Measurements from ENCODE around the gene NELFA. TPM values are rescaled to one million over a fixed set of nuclear protein-coding genes. Genes with fewer than 3 reads are reported as not detected.

The NELFA gene
- total and polyA plus RNA-seq, 3 experiments from 2014 or later, result 31.2 to 44.6 (median 42.5) TPM

DNA sequence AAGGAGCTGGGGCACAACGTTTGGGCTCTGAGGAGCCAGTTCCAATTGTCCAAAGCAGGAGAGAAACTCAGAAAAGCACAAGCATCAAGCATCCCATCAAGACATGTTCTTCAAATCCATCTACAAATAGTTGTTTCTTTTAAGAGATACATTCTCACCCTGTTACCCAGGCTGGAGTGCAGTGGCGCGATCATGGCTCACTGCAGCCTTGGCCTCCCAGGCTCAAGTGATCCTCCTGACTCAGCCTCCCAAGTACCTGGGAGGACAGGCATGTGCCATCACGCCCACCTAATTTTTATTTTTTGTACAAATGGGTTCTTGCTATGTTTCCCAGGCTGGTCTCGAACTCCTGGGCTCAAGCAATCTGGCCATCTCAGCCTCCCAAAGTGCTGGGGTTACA is 18.1 kb downstream of the NELFA start:
- Histone ChIP-seq H3K27me3 (ENCODE audit: insufficient read depth, low read length, poor library complexity, severe bottlenecking) (no peaks in the 10 kb centered on the region), H3K36me3 (ENCODE audit: insufficient read depth, low read length) (peaks cover 23% of the 10 kb centered on the region), H3K4me1 (ENCODE audit: insufficient read depth, low read length) (no peaks in the 10 kb centered on the region), H3K27ac (ENCODE audit: low read depth, low read length) (no peak overlapping the region), H3K4me3 (ENCODE audit: low read length) (no peak overlapping the region), H3K9me3 (ENCODE audit: low read length) (no peaks in the 10 kb centered on the region)
- H3K9me3 Mint-ChIP-seq, result no peaks in the 10 kb centered on the region
- no peak for DNase-seq
- H3K27ac Mint-ChIP-seq, result peak overlapping the region in 1 of 8 donors; percentile 70
- no peak overlapping the region for H3K4me3 Mint-ChIP-seq
- POLR2A ChIA-PET, result no interaction called here
- H3K27me3 Mint-ChIP-seq, result no peaks in the 10 kb centered on the region
- H3K4me1 Mint-ChIP-seq, result peaks cover 6 to 10% (median 9%) of the 10 kb centered on the region in 3 donors
- CTCF ChIA-PET, result no interaction called here
- H3K36me3 Mint-ChIP-seq, result peaks cover 6 to 60% (median 7%) of the 10 kb centered on the region in 3 donors

DNA sequence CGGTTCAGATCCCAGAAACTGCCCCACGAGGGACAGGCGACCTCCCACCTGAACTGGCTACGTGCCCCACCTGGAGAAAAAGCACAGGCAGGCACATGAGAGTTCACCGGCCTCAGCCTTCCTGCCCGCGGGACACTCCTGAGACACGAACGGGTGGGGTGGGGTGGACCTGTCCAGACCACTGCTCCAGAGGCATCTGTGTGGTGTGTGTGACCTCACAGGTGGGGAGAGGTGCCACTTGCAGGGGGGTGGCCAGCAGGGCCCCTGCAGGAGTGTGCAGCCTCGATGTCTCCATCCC is 18.5 kb downstream of the NELFA start:
- H3K36me3 ChIP-seq (ENCODE audit: insufficient read depth, low read length), result peaks cover 23% of the 10 kb centered on the region
- peaks cover 4 to 7% (median 5%) of the 10 kb centered on the region in 3 donors for H3K4me1 Mint-ChIP-seq
- H3K9me3 ChIP-seq (ENCODE audit: low read length), result no peaks in the 10 kb centered on the region
- POLR2A ChIA-PET, result no interaction called here
- no peaks in the 10 kb centered on the region for H3K9me3 Mint-ChIP-seq
- no peak overlapping the region for H3K4me3 ChIP-seq (ENCODE audit: low read length)
- DNase-seq, result no peak
- H3K4me3 Mint-ChIP-seq, result no peak overlapping the region
- H3K4me1 ChIP-seq (ENCODE audit: insufficient read depth, low read length), result no peaks in the 10 kb centered on the region
- H3K27me3 Mint-ChIP-seq, result no peaks in the 10 kb centered on the region
- H3K27ac ChIP-seq (ENCODE audit: low read depth, low read length), result no peak overlapping the region
- H3K27ac Mint-ChIP-seq, result peak overlapping the region in 3 of 8 donors; percentile 70 to 92 (median 73)
- H3K27me3 ChIP-seq (ENCODE audit: insufficient read depth, low read length, poor library complexity, severe bottlenecking), result no peaks in the 10 kb centered on the region
- CTCF ChIA-PET, result no interaction called here
- H3K36me3 Mint-ChIP-seq, result peaks cover 3 to 61% (median 5%) of the 10 kb centered on the region in 3 donors

DNA sequence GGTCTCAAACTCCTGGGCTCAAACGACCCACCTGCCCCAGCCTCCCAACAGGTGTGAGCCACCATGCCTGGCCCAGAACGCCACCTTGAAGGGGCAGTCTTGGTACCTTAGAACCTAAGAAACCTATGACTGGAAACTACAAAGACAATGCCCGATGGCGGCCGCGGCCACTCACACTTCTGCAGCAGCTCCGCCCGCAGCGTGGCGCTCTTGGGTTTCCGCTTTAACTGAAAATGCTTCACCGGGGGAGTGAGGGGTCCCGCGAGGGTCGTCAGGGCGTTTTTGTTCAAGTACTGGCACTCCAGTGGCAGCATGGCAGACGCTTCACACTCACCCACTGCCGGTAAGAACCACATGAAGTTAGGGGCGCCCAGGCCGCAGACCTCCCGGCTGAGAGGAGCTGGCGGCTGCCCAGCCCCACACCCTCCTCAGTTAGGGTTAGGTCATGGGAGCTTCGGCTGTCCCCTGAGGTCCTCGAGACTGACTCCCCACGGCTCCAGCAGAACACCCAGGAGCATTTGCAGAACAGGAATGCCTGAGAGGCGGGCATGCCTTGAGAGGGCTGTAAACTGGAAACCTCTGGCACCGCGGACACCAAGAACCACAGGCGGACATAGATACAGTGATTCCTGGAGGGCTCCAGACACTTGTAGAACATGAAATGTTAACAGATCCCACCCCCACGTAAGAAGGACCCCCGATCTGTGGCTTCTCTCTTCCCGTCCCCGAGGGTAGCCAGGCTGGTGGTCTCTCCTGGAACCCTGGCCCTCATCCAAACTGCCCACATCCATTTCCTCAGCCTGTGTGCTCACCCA is 19.0 kb downstream of the NELFA start:
- no peak overlapping the region for H3K4me3 ChIP-seq (ENCODE audit: low read length)
- H3K27ac ChIP-seq (ENCODE audit: low read depth, low read length), result no peak overlapping the region
- H3K27me3 ChIP-seq (ENCODE audit: insufficient read depth, low read length, poor library complexity, severe bottlenecking), result no peaks in the 10 kb centered on the region
- H3K36me3 ChIP-seq (ENCODE audit: insufficient read depth, low read length), result peaks cover 23% of the 10 kb centered on the region
- Mint-ChIP-seq H3K4me3 (no peak overlapping the region), H3K9me3 (no peaks in the 10 kb centered on the region), H3K4me1 (peaks cover 0 to 3% (median 2%) of the 10 kb centered on the region in 3 donors), H3K27me3 (no peaks in the 10 kb centered on the region), H3K27ac (peak overlapping the region in 3 of 8 donors; percentile 70 to 92 (median 73)), H3K36me3 (peaks cover 0 to 64% (median 3%) of the 10 kb centered on the region in 3 donors)
- DNase-seq, result no peak
- H3K9me3 ChIP-seq (ENCODE audit: low read length), result no peaks in the 10 kb centered on the region
- ChIA-PET CTCF (no interaction called here), POLR2A (no interaction called here)
- H3K4me1 ChIP-seq (ENCODE audit: insufficient read depth, low read length), result no peaks in the 10 kb centered on the region

DNA sequence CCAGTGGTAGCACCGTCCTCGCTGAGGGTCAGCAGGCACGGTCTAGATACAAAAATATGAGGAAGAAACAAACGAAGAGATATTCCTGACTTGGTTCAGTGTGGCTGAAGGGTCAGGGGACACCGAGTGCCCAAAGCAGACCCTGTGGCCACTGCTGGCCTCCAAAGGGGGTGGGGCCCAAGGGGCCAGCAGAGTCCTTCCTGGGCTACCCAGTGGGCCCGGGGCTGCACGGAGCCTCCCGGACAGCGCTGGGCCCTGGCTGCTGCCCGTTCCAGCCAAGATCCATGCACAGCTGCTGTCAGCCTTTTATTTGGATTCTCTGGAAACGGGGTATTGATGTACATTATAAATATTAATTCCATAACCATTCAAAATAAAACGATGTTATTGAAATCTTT is 20.4 kb downstream of the NELFA start:
- Mint-ChIP-seq H3K9me3 (no peaks in the 10 kb centered on the region), H3K27ac (no peak overlapping the region), H3K4me1 (peaks cover 0 to 3% (median 0%) of the 10 kb centered on the region in 3 donors), H3K27me3 (no peaks in the 10 kb centered on the region), H3K36me3 (peaks cover 0 to 74% (median 3%) of the 10 kb centered on the region in 3 donors), H3K4me3 (no peak overlapping the region)
- H3K36me3 ChIP-seq (ENCODE audit: insufficient read depth, low read length), result peaks cover 28% of the 10 kb centered on the region
- POLR2A ChIA-PET, result no interaction called here
- H3K9me3 ChIP-seq (ENCODE audit: low read length), result no peaks in the 10 kb centered on the region
- no peak overlapping the region for H3K4me3 ChIP-seq (ENCODE audit: low read length)
- H3K27ac ChIP-seq (ENCODE audit: low read depth, low read length), result no peak overlapping the region
- DNase-seq, result no peak
- CTCF ChIA-PET, result no interaction called here
- H3K4me1 ChIP-seq (ENCODE audit: insufficient read depth, low read length), result no peaks in the 10 kb centered on the region
- no peaks in the 10 kb centered on the region for H3K27me3 ChIP-seq (ENCODE audit: insufficient read depth, low read length, poor library complexity, severe bottlenecking)

DNA sequence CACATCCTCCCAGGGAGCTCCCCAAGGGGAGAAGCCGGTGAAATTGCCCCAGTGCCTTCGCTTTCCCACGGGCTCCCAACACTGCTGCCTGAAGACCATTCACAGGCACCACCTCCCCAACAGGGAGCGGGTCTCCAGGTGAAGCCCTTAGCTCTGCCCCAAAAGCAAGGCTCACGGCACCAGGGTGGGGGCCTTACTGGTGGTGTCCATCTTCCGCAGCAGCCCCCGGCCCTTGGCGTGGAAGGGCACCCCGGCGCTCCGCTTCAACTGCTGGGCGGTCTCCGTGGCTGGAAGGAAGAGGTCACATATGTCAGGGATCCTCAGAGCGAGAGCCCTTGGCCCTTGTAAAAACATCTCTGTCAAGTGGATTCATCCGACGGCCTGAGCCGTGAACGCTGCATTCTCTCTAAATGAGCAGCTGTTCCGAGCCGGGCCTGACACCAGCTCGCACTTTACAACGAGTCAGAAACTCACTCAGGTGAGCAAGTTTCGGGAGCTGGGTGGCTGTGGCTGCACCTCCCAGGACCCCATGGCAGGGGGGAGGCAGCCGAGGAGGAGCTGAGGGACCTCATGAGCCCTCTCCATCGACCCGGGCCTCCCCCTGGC is 20.9 kb downstream of the NELFA start:
- Mint-ChIP-seq H3K27ac (no peak overlapping the region), H3K4me1 (peaks cover 0 to 3% (median 0%) of the 10 kb centered on the region in 3 donors), H3K4me3 (no peak overlapping the region), H3K27me3 (no peaks in the 10 kb centered on the region), H3K36me3 (peaks cover 0 to 79% (median 3%) of the 10 kb centered on the region in 3 donors), H3K9me3 (no peaks in the 10 kb centered on the region)
- Histone ChIP-seq H3K4me1 (ENCODE audit: insufficient read depth, low read length) (no peaks in the 10 kb centered on the region), H3K27me3 (ENCODE audit: insufficient read depth, low read length, poor library complexity, severe bottlenecking) (no peaks in the 10 kb centered on the region), H3K4me3 (ENCODE audit: low read length) (no peak overlapping the region), H3K36me3 (ENCODE audit: insufficient read depth, low read length) (peaks cover 29% of the 10 kb centered on the region), H3K27ac (ENCODE audit: low read depth, low read length) (no peak overlapping the region), H3K9me3 (ENCODE audit: low read length) (no peaks in the 10 kb centered on the region)
- ChIA-PET CTCF (no interaction called here), POLR2A (no interaction called here)
- DNase-seq, result no peak

DNA sequence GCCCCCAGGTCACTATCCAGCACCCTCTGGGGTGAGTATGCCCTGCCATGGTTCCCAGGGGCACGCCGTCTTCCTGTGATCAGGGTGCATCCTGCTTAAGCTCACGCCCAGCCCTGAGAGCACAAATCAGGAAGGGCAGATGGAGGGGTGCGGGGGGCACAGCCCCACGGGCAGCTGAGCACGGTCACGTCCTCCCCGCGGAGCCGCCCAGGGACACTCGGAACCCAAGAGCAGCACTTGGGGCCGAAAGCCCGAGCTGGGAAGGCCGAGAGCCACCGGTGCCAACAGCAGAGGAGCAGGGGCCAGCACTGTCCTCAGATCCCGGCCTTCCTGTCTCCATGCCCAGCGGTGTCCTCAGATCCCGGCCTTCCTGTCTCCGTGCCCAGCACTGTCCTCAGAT is 21.5 kb downstream of the NELFA start:
- H3K27me3 ChIP-seq (ENCODE audit: insufficient read depth, low read length, poor library complexity, severe bottlenecking), result no peaks in the 10 kb centered on the region
- H3K4me3 ChIP-seq (ENCODE audit: low read length), result no peak overlapping the region
- Mint-ChIP-seq H3K27ac (no peak overlapping the region), H3K27me3 (no peaks in the 10 kb centered on the region), H3K36me3 (peaks cover 0 to 84% (median 6%) of the 10 kb centered on the region in 3 donors), H3K4me1 (peaks cover 0 to 3% (median 2%) of the 10 kb centered on the region in 3 donors), H3K4me3 (no peak overlapping the region), H3K9me3 (no peaks in the 10 kb centered on the region)
- no peak overlapping the region for H3K27ac ChIP-seq (ENCODE audit: low read depth, low read length)
- CTCF ChIA-PET, result no interaction called here
- H3K4me1 ChIP-seq (ENCODE audit: insufficient read depth, low read length), result no peaks in the 10 kb centered on the region
- DNase-seq, result no peak
- POLR2A ChIA-PET, result no interaction called here
- H3K36me3 ChIP-seq (ENCODE audit: insufficient read depth, low read length), result peaks cover 29% of the 10 kb centered on the region
- no peaks in the 10 kb centered on the region for H3K9me3 ChIP-seq (ENCODE audit: low read length)

DNA sequence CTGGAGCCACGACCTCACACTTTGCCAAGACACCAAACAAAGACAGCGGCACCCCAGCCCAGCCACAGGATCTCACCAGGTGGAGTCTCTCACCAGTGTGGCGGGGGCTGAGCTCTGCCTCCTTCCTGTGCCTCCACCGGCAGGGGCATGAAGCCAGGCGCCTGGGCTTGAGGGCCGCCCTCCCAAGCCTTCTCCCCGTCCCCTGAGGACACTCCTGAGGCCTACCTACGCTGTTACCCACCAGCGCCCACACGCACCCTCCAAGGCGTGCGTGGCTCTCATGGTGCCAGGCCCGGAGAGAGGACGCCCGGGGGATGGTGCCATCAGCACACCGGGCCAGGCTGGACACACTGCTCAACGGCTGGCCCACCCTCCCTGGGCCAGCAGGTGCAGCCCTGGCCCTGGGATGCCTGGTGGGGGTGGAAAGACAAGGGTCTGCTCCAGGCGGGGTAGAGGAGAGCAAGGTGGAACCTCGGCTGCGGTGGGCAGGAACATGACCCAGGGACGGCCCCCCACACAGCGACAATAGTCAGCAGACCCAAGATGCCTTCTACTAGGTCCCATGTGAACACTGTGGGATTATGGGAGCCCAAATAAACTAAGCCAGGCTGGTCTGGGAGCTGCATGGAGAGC is 22.1 kb downstream of the NELFA start:
- Histone ChIP-seq H3K36me3 (ENCODE audit: insufficient read depth, low read length) (peaks cover 31% of the 10 kb centered on the region), H3K4me3 (ENCODE audit: low read length) (no peak overlapping the region), H3K4me1 (ENCODE audit: insufficient read depth, low read length) (no peaks in the 10 kb centered on the region), H3K27me3 (ENCODE audit: insufficient read depth, low read length, poor library complexity, severe bottlenecking) (no peaks in the 10 kb centered on the region), H3K9me3 (ENCODE audit: low read length) (no peaks in the 10 kb centered on the region), H3K27ac (ENCODE audit: low read depth, low read length) (no peak overlapping the region)
- Mint-ChIP-seq H3K4me3 (no peak overlapping the region), H3K27ac (peak overlapping the region in 1 of 8 donors; percentile 50), H3K27me3 (no peaks in the 10 kb centered on the region), H3K36me3 (peaks cover 0 to 89% (median 9%) of the 10 kb centered on the region in 3 donors), H3K9me3 (no peaks in the 10 kb centered on the region), H3K4me1 (peaks cover 0 to 3% (median 2%) of the 10 kb centered on the region in 3 donors)
- DNase-seq, result no peak
- CTCF ChIA-PET, result no interaction called here
- POLR2A ChIA-PET, result no interaction called here

DNA sequence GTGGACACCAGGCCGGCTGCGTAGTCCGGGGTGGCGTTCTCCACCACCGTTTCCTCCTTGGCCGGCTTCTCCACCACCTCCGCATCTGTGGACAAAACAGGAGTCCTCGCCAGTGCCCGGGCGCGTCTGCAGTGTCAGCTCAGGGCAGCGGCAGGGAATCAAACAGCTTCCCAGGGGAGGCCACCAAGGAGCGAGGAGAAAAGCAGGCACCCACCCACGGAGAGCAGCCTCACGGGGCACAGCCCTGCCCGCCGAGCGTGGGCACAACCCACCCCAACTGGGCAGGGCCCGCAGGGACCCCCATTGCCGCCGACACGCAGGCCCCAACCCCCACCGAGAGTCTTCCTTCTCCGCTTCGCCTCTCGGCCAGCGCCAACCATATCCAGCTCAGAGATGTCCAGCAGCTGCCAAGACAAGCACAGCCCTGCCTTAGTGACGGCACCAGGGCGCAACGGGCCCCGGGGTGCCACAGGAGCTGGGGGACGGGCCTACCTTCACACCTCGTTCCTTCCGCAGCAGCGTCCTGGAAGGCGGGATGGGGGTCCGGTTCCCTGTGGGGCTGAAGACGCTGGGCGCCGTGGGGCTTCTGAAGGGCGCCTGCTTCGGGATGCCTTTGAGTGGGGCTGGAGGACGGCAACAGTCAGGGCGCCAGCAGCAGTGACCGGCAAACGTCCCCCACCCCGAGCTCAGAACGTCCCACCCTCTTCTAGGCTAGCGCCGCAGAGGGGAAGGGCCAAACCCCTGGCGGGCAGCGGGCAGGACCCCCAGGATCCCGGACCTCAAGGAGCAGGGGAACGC is 22.8 kb downstream of the NELFA start:
- Histone ChIP-seq H3K4me1 (ENCODE audit: insufficient read depth, low read length) (no peaks in the 10 kb centered on the region), H3K36me3 (ENCODE audit: insufficient read depth, low read length) (peaks cover 29% of the 10 kb centered on the region), H3K27me3 (ENCODE audit: insufficient read depth, low read length, poor library complexity, severe bottlenecking) (no peaks in the 10 kb centered on the region), H3K27ac (ENCODE audit: low read depth, low read length) (no peak overlapping the region), H3K4me3 (ENCODE audit: low read length) (no peak overlapping the region), H3K9me3 (ENCODE audit: low read length) (no peaks in the 10 kb centered on the region)
- H3K27ac Mint-ChIP-seq, result no peak overlapping the region
- no peaks in the 10 kb centered on the region for H3K9me3 Mint-ChIP-seq
- H3K27me3 Mint-ChIP-seq, result no peaks in the 10 kb centered on the region
- H3K4me1 Mint-ChIP-seq, result peaks cover 0 to 2% (median 0%) of the 10 kb centered on the region in 3 donors
- CTCF ChIA-PET, result no interaction called here
- H3K4me3 Mint-ChIP-seq, result no peak overlapping the region
- POLR2A ChIA-PET, result no interaction called here
- peaks cover 0 to 91% (median 8%) of the 10 kb centered on the region in 3 donors for H3K36me3 Mint-ChIP-seq
- DNase-seq, result no peak

All from CD8-positive, alpha-beta memory T cell (primary cell).